ENCODE measurements around the gene KCNK4. TPM values are rescaled to one million over a fixed set of nuclear protein-coding genes. Genes with fewer than 3 reads are reported as not detected.

Gene KCNK4
- total RNA-seq, 1 donor from 2014 or later = 0.22 TPM

DNA sequence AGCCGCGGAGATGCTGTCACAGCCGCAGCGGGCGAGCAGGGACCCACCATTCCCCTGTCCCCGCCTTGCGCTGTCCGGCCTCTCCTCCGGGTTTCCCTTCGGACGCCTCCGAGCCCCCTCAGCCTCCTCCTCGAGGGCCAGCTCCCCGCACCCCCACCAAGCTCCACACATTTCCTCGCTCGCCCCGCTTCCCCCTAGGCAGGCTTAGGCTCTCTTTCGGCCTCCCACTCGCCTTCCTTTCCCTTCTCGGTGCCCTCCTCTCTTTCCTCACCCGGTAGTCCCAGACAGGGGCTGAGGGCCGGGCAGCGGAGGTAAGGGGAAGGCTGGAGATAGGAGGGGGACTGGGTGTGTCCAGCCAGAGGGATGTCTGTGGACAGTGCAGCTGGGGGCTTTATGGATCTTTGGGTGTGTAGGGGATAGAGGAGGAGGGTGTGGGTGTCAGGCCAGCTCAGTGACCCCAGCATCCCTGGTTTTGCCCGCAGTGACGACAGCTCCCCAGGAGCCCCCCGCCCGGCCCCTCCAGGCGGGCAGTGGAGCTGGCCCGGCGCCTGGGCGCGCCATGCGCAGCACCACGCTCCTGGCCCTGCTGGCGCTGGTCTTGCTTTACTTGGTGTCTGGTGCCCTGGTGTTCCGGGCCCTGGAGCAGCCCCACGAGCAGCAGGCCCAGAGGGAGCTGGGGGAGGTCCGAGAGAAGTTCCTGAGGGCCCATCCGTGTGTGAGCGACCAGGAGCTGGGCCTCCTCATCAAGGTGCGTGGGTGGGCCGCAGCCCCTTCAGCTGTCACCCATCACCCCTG lies 1.6 kb downstream of the KCNK4 start:
- H3K36me3 Mint-ChIP-seq (ENCODE audit: low read depth) = no peaks in the 10 kb centered on the region
- H3K4me1 Mint-ChIP-seq (ENCODE audit: low read depth) = peaks cover 16% of the 10 kb centered on the region
- H3K27ac Mint-ChIP-seq (ENCODE audit: unreplicated experiment) = no peak overlapping the region
- H3K4me3 Mint-ChIP-seq (ENCODE audit: unreplicated experiment) = peak overlapping the region; percentile 51
- TF ChIP-seq, protein P1, sequence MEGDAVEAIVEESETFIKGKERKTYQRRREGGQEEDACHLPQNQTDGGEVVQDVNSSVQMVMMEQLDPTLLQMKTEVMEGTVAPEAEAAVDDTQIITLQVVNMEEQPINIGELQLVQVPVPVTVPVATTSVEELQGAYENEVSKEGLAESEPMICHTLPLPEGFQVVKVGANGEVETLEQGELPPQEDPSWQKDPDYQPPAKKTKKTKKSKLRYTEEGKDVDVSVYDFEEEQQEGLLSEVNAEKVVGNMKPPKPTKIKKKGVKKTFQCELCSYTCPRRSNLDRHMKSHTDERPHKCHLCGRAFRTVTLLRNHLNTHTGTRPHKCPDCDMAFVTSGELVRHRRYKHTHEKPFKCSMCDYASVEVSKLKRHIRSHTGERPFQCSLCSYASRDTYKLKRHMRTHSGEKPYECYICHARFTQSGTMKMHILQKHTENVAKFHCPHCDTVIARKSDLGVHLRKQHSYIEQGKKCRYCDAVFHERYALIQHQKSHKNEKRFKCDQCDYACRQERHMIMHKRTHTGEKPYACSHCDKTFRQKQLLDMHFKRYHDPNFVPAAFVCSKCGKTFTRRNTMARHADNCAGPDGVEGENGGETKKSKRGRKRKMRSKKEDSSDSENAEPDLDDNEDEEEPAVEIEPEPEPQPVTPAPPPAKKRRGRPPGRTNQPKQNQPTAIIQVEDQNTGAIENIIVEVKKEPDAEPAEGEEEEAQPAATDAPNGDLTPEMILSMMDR (IDR thresholded peaks at IDR 0.05) = no peak
- peaks cover 16% of the 10 kb centered on the region for H3K27me3 Mint-ChIP-seq (ENCODE audit: low read depth)
- no peaks in the 10 kb centered on the region for H3K9me3 Mint-ChIP-seq (ENCODE audit: low read depth)
- no peak for DNase-seq (ENCODE audit: low spot score)

DNA sequence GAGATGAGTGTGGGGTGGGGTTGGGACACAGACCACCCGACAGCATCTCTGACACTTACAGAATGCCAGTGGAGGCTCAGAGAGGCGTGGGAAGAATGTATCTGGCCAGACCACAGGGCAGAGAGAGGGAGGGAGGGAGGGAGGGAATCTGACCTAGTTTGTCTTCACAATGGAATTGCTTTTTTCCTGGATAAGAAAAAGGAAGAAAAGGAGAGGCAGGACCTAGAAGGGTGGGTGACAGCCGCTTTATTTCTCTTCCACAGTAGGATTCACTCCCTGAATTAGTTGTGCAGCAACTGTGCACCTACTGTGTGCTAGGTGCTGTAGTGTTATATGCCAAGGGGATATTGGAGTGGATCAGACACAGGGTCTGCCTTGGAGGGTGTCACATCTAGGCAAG lies 3.7 kb downstream of the KCNK4 start:
- no peak for DNase-seq (ENCODE audit: low spot score)
- no peaks in the 10 kb centered on the region for H3K9me3 Mint-ChIP-seq (ENCODE audit: low read depth)
- peaks cover 19% of the 10 kb centered on the region for H3K4me1 Mint-ChIP-seq (ENCODE audit: low read depth)

DNA sequence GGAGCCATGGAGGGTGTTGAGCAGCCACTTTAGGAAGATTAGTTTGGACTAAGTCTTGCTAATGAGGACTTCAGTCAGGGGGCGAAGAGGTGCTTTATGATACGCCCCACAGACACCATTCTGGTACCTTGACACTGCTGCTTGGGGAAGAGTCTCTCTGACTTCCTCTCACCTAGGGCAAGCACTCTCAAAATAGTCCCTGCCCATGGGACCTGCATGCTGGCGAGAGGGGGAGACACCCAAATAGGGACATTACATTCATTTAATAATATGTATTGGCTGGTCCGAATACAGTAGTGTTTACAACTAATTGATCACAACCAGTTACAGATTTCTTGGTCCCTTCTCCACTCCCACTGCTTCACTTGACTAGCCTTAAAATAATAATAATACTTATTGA lies 4.7 kb downstream of the KCNK4 start:
- Mint-ChIP-seq H3K27me3 (ENCODE audit: low read depth) (peaks cover 27% of the 10 kb centered on the region), H3K36me3 (ENCODE audit: low read depth) (no peaks in the 10 kb centered on the region)
- no peak for DNase-seq (ENCODE audit: low spot score)

More for the DNA sequence above, 3.7 kb downstream of the KCNK4 start:
- TF ChIP-seq, protein P1 (IDR thresholded peaks at IDR 0.05) = no peak
- H3K4me3 Mint-ChIP-seq (ENCODE audit: unreplicated experiment) = no peak overlapping the region
- peaks cover 26% of the 10 kb centered on the region for H3K27me3 Mint-ChIP-seq (ENCODE audit: low read depth)
- H3K27ac Mint-ChIP-seq (ENCODE audit: unreplicated experiment) = peak overlapping the region; percentile 90
- H3K36me3 Mint-ChIP-seq (ENCODE audit: low read depth) = no peaks in the 10 kb centered on the region

DNA sequence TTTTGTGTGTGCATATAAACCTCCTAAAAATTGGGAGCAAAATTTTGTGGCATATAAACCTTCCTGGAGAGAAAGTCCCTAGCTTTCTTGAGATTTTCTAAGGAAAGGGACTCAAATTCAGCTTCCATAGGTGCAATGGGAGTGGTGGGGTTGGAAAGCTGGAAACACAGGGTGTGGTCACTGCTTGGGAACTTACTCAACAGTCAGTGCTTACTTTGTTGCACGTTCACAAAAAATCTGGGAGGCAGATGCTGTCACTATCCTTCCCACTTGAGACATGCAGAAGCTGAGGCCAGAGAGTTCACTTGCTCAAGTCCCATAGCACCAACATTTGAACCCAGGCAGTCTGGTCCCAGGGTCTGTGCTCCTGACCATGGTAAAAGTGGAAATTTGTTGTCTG lies 5.1 kb downstream of the KCNK4 start:
- no peak overlapping the region for H3K27ac Mint-ChIP-seq (ENCODE audit: unreplicated experiment)
- no peak for DNase-seq (ENCODE audit: low spot score)
- H3K4me1 Mint-ChIP-seq (ENCODE audit: low read depth) = peaks cover 25% of the 10 kb centered on the region
- H3K36me3 Mint-ChIP-seq (ENCODE audit: low read depth) = no peaks in the 10 kb centered on the region
- TF ChIP-seq, protein P1 (IDR thresholded peaks at IDR 0.05) = no peak
- H3K4me3 Mint-ChIP-seq (ENCODE audit: unreplicated experiment) = no peak overlapping the region
- no peaks in the 10 kb centered on the region for H3K9me3 Mint-ChIP-seq (ENCODE audit: low read depth)
- peaks cover 27% of the 10 kb centered on the region for H3K27me3 Mint-ChIP-seq (ENCODE audit: low read depth)

More for the DNA sequence above, 4.7 kb downstream of the KCNK4 start:
- H3K9me3 Mint-ChIP-seq (ENCODE audit: low read depth) = no peaks in the 10 kb centered on the region
- H3K27ac Mint-ChIP-seq (ENCODE audit: unreplicated experiment) = no peak overlapping the region
- TF ChIP-seq, protein P1 (IDR thresholded peaks at IDR 0.05) = no peak
- H3K4me3 Mint-ChIP-seq (ENCODE audit: unreplicated experiment) = no peak overlapping the region
- H3K4me1 Mint-ChIP-seq (ENCODE audit: low read depth) = peaks cover 24% of the 10 kb centered on the region

DNA sequence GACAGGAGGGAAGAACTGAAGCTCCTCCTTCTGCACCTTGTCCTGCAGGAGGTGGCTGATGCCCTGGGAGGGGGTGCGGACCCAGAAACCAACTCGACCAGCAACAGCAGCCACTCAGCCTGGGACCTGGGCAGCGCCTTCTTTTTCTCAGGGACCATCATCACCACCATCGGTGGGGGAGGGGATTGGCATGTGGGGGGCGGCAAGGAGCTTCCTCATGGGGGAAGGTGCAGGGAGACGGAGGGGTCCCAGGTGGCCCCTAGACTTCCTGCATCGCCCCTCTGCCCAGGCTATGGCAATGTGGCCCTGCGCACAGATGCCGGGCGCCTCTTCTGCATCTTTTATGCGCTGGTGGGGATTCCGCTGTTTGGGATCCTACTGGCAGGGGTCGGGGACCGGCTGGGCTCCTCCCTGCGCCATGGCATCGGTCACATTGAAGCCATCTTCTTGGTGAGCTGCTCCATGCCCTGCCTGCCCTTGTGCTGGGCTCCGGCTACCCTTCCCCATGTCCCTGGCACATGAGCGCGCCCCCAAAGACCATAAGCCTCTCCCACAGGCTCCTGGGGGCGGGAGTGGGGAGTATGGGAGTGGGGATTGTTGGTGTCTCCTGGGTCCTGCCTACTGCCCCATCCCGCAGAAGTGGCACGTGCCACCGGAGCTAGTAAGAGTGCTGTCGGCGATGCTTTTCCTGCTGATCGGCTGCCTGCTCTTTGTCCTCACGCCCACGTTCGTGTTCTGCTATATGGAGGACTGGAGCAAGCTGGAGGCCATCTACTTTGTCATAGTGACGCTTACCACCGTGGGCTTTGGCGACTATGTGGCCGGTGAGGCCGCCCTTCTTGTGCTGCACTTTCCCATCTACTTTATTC lies 6.0 kb downstream of the KCNK4 start:
- Mint-ChIP-seq H3K27ac (ENCODE audit: unreplicated experiment) (no peak overlapping the region), H3K4me1 (ENCODE audit: low read depth) (peaks cover 25% of the 10 kb centered on the region), H3K36me3 (ENCODE audit: low read depth) (no peaks in the 10 kb centered on the region), H3K4me3 (ENCODE audit: unreplicated experiment) (no peak overlapping the region), H3K9me3 (ENCODE audit: low read depth) (no peaks in the 10 kb centered on the region), H3K27me3 (ENCODE audit: low read depth) (peaks cover 27% of the 10 kb centered on the region)
- TF ChIP-seq, protein P1 (IDR thresholded peaks at IDR 0.05) = no peak
- DNase-seq (ENCODE audit: low spot score) = no peak

Data from chondrocyte (in vitro differentiated cells).